ENCODE results near the gene FMN1.

DNA sequence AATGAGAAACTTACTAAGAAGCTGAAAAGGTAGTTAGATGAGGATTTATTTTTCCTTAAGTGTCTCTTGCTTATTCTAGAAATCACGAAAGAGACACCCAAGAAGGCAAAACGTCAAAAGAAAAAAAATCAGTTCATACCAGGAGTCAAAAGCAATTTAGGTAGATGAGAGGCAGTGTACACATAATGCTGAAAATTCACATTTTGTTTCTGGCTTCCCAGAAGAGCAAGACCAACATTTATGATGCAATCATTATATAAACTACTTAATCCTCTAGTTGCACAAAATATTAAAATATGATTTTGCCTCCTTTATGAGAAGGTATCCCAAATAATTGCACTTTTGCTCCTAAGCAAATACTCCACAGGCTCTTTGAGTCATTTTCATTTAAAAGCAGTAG lies 228.0 kb downstream of the FMN1 start:
- TF ChIP-seq CTCF (IDR thresholded peaks at IDR 0.05) (no peak), POLR2A (IDR thresholded peaks at IDR 0.05) (no peak)
